Endothelial cell of umbilical vein (primary cell): ENCODE measurements around the gene FARP1. TPM values are rescaled to one million over a fixed set of nuclear protein-coding genes. Genes with fewer than 3 reads are reported as not detected.

Experiments used
- BruUV-seq: library from RNA; stranded (reverse); fragments of 400-500 nt; replicated peaks from 2 replicates; lab custom pipeline; 2021; lab: Mats Ljungman, UMichigan
- CTCF ChIA-PET: fragments of 300-600, 350-600 bp; sonication (Branson Sonifier 250); formaldehyde crosslinking; loops from one replicate; lab custom pipeline; 2021; ENCODE audit warnings: antibody characterized with exemption, inconsistent platforms; lab: Charles Lee
- POLR2A ChIA-PET: fragments of 300-600, 350-600 bp; sonication (Branson Sonifier 250); formaldehyde crosslinking; loops from one replicate; lab custom pipeline; 2021; ENCODE audit warnings: antibody characterized with exemption, inconsistent platforms; lab: Charles Lee
- DNase-seq: peaks from one replicate; pipeline ENCODE4 v3.0.0-alpha.2; 2011; ENCODE audit warnings: low read depth, low spot score
- FAIRE-seq: peaks from 2 replicates; lab custom pipeline; 2011; peaks lifted over from hg19 to GRCh38; lab: Jason Lieb, UNC
- H2AFZ ChIP-seq: 2 replicates; pipeline ENCODE4 v1.6.0; 2012; ENCODE audit warnings: low read depth, low read length, control low read depth, inconsistent platforms
- H3K27ac ChIP-seq: 2 replicates; pipeline ENCODE4 v1.5.1; 2011; ENCODE audit warnings: low read depth, mild to moderate bottlenecking, control low read depth, low read length, moderate library complexity; ENCODE audit not compliant: insufficient read depth
- H3K27me3 ChIP-seq, 2 experiments: 2 replicates each; pipeline versions ENCODE4 v1.6.0 to v1.6.1; 2011; ENCODE audit warnings: low read length in 2 of 2, mixed read lengths in 1 of 2; ENCODE audit not compliant: control insufficient read depth in 2 of 2, insufficient read depth in 2 of 2
- H3K36me3 ChIP-seq, 2 experiments: 2 replicates in 1 of 2; 3 replicates in 1 of 2; pipeline ENCODE4 v1.5.1; 2011; ENCODE audit warnings: low read length in 2 of 2, mild to moderate bottlenecking in 1 of 2, moderate library complexity in 1 of 2; ENCODE audit not compliant: control insufficient read depth in 2 of 2, insufficient read depth in 2 of 2; ENCODE audit errors: extremely low read depth in 1 of 2
- H3K4me1 ChIP-seq: 3 replicates; pipeline ENCODE4 v1.5.1; 2011; ENCODE audit warnings: mild to moderate bottlenecking, low read length; ENCODE audit not compliant: control insufficient read depth, insufficient read depth; ENCODE audit errors: extremely low read depth
- H3K4me2 ChIP-seq: 2 replicates; pipeline ENCODE4 v1.6.1; 2011; ENCODE audit warnings: low read length, control low read depth, mixed read lengths; ENCODE audit not compliant: insufficient read depth
- H3K4me3 ChIP-seq, 3 experiments: fragments of 200-600 bp in 1 of 3; sonication (generic), shearing (Covaris generic) in 1 of 3; replicated peaks in 1 of 3; 2 replicates each; pipeline ENCODE4 v1.5.1; 2011 to 2016; ENCODE audit warnings: control low read depth in 3 of 3, low read length in 3 of 3, mild to moderate bottlenecking in 2 of 3, inconsistent platforms in 1 of 3, low read depth in 1 of 3, moderate library complexity in 1 of 3; ENCODE audit not compliant: insufficient read depth in 1 of 3
- H3K79me2 ChIP-seq: 2 replicates; pipeline ENCODE4 v1.6.0; 2012; ENCODE audit warnings: low read length, inconsistent platforms; ENCODE audit not compliant: control insufficient read depth, insufficient read depth
- H3K9ac ChIP-seq: replicated peaks from 2 replicates; pipeline ENCODE3; 2011; ENCODE audit warnings: low read length, control low read depth; ENCODE audit not compliant: insufficient read depth; ENCODE audit errors: extremely low read depth
- H3K9me1 ChIP-seq: replicated peaks from 3 replicates; pipeline ENCODE4 v1.6.0; 2011; ENCODE audit warnings: mild to moderate bottlenecking, low read length; ENCODE audit not compliant: control insufficient read depth, insufficient read depth; ENCODE audit errors: extremely low read depth
- H3K9me3 ChIP-seq: replicated peaks from 2 replicates; pipeline ENCODE4 v1.5.1; 2012; ENCODE audit warnings: low read length, inconsistent platforms; ENCODE audit not compliant: control insufficient read depth, insufficient read depth
- H4K20me1 ChIP-seq: replicated peaks from 2 replicates; pipeline ENCODE3; 2011; ENCODE audit warnings: mild to moderate bottlenecking, low read length; ENCODE audit not compliant: control insufficient read depth, insufficient read depth; ENCODE audit errors: extremely low read depth
- EZH2 ChIP-seq: IDR thresholded peaks from 2 replicates; pipeline ENCODE4 v1.6.1; 2012; ENCODE audit warnings: borderline replicate concordance, low read depth, mild to moderate bottlenecking, moderate library complexity, low read length, inconsistent platforms; ENCODE audit not compliant: severe bottlenecking
- FOS ChIP-seq: IDR thresholded peaks from 2 replicates; pipeline ENCODE4 v1.6.1; 2011; ENCODE audit warnings: mild to moderate bottlenecking, low read length, moderate library complexity, borderline replicate concordance; ENCODE audit not compliant: insufficient read depth
- GATA2 ChIP-seq: IDR thresholded peaks from 2 replicates; pipeline ENCODE4 v1.7.0; 2011; ENCODE audit warnings: low read depth, mild to moderate bottlenecking, moderate library complexity, mixed read lengths, low read length; ENCODE audit not compliant: insufficient read length, insufficient read depth
- JUN ChIP-seq: IDR thresholded peaks from 2 replicates; pipeline ENCODE4 v1.6.1; 2011; ENCODE audit warnings: borderline replicate concordance, low read depth; ENCODE audit not compliant: insufficient read length, insufficient read depth
- MYC ChIP-seq: IDR thresholded peaks from one replicate; pipeline ENCODE4 v1.6.1; 2011; ENCODE audit warnings: mild to moderate bottlenecking, low read depth, low read length
- POLR2A ChIP-seq: IDR thresholded peaks from 2 replicates; pipeline ENCODE4 v1.6.1; 2012; ENCODE audit warnings: low read depth, mild to moderate bottlenecking, control low read depth, low read length
- POLR2AphosphoS5 ChIP-seq: IDR thresholded peaks from 2 replicates; pipeline ENCODE4 v1.6.1; 2012; ENCODE audit warnings: low read depth, mild to moderate bottlenecking, control low read depth, low read length, moderate library complexity; ENCODE audit not compliant: insufficient read depth
- dilution Hi-C: fragments of 300-500 bp; cut with MboI; formaldehyde crosslinking; loops from one replicate; pipeline ENCODE4 v1.15.0; 2019; ENCODE audit warnings: low sequenced_read_pairs; ENCODE audit not compliant: extremely low pct_ligation_motif_present
- intact Hi-C: fragments of 100-400 bp; cut with micrococcal nuclease; formaldehyde crosslinking; loops from one replicate; pipeline ENCODE4 v1.10.0; 2022
- polyA plus RNA-seq, 4 experiments: library from polyadenylated mRNA; depleted of rRNA in 3 of 4; stranded (reverse) in 3 of 4; unstranded in 1 of 4; fragments of >200 nt; gene quantifications; 2 replicates each; pipeline versions ENCODE4 v1.2.1 to v1.2.3, GENCODE V29; 2011 to 2012; ENCODE audit warnings: missing spikeins in 1 of 4
- total RNA-seq: library from RNA; stranded (reverse); gene quantifications from 2 replicates; pipeline ENCODE4 v1.2.3, GENCODE V29; 2021
- TF ChIP-seq, protein P1 (sequence below), 2 donors: IDR thresholded peaks; 1 replicate in 1 of 2; 2 replicates in 1 of 2; pipeline ENCODE4 v1.5.1; 2011; ENCODE audit warnings: low read length in 2 of 2, mild to moderate bottlenecking in 2 of 2, moderate library complexity in 2 of 2, control low read depth in 1 of 2, inconsistent platforms in 1 of 2, low read depth in 1 of 2; ENCODE audit not compliant: insufficient read depth in 1 of 2; ENCODE audit errors: extremely low read depth in 1 of 2
- TF ChIP-seq, protein P2 (sequence below): IDR thresholded peaks from 2 replicates; pipeline ENCODE4 v1.6.1; 2011; ENCODE audit not compliant: insufficient read depth, insufficient read length

The FARP1 gene
- total and polyA plus RNA-seq, 2 donors (not counting 3 experiments of a cell fraction or from before 2014, with no cell fraction given): 19.0 to 77.7 TPM

DNA sequence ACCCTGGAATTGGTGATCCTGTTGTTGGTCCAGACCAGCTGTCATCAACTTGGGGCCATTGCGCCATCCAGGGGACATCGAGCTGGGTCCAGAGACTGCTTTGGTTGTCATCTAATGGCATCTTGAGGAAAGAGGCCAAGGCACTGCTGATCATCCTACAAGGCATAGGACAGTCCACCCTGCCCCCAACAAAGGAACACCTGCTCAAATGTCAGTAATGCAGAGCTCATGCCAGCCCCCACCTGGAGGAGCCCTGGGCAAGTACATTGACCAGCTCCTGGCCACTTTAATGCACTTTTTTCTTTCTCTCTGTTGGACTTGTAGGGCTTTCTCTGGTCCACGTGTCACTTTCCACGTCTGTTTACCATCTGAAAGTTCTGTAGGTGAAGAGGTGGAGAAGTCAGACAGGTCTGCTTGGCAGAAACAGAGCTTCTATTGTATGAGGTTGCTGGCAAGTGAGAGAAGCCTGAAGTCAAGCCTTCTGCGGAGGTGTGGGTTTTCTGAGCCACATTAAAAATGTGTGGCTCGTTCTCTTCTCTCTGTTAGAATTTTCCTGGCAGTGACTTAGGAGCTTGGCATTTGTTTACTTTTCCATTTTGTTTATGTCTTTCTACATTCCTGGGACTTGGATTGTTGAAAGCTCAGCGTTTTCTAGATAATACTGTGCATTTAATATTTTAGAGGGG, 158.2 kb downstream of the FARP1 start:
- H3K9me3 ChIP-seq: no peaks in the 10 kb centered on the region
- H3K4me1 ChIP-seq: no peaks in the 10 kb centered on the region
- no peak overlapping the region for H3K4me3 ChIP-seq
- no TSS peak for BruUV-seq
- no peaks in the 10 kb centered on the region for H3K36me3 ChIP-seq
- intact Hi-C loops (no loop called here), dilution Hi-C loops (no loop called here)
- H4K20me1 ChIP-seq: no peaks in the 10 kb centered on the region
- H3K9me1 ChIP-seq: no peaks in the 10 kb centered on the region
- no peaks in the 10 kb centered on the region for H3K27me3 ChIP-seq
- CTCF ChIA-PET: interaction anchor here (0.7 to 2.1 kb wide), 7 partner anchors 8 to 372 kb away, joined by 3 to 6 read pairs (median 3); no protein-coding TSS in a partner anchor
- H3K79me2 ChIP-seq: peaks cover 1% of the 10 kb centered on the region
- no peak overlapping the region for H2AFZ ChIP-seq
- H3K27ac ChIP-seq: no peak overlapping the region
- H3K4me2 ChIP-seq: no peak overlapping the region
- FAIRE-seq (peak; percentile 15), DNase-seq (peak; percentile 46)
- POLR2A ChIA-PET: no interaction called here
- no peak overlapping the region for H3K9ac ChIP-seq
- TF ChIP-seq GATA2: no peak
- no peak for TF ChIP-seq EZH2
- TF ChIP-seq MYC: no peak
- no peak for TF ChIP-seq FOS
- TF ChIP-seq, protein P1, sequence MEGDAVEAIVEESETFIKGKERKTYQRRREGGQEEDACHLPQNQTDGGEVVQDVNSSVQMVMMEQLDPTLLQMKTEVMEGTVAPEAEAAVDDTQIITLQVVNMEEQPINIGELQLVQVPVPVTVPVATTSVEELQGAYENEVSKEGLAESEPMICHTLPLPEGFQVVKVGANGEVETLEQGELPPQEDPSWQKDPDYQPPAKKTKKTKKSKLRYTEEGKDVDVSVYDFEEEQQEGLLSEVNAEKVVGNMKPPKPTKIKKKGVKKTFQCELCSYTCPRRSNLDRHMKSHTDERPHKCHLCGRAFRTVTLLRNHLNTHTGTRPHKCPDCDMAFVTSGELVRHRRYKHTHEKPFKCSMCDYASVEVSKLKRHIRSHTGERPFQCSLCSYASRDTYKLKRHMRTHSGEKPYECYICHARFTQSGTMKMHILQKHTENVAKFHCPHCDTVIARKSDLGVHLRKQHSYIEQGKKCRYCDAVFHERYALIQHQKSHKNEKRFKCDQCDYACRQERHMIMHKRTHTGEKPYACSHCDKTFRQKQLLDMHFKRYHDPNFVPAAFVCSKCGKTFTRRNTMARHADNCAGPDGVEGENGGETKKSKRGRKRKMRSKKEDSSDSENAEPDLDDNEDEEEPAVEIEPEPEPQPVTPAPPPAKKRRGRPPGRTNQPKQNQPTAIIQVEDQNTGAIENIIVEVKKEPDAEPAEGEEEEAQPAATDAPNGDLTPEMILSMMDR (IDR thresholded peaks at IDR 0.05; ENCODE audit: extremely low read depth in 1 of 2, insufficient read depth in 1 of 2, low read depth in 1 of 2, low read length in 2 of 2): no peak
- TF ChIP-seq JUN: no peak
- no peak for TF ChIP-seq POLR2AphosphoS5
- TF ChIP-seq, protein P2, sequence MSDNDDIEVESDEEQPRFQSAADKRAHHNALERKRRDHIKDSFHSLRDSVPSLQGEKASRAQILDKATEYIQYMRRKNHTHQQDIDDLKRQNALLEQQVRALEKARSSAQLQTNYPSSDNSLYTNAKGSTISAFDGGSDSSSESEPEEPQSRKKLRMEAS: no peak
- no peak for TF ChIP-seq POLR2A
